Suprapubic skin (tissue), 4 donors: ENCODE measurements around the gene BAG5. TPM values are rescaled to one million over a fixed set of nuclear protein-coding genes. Genes with fewer than 3 reads are reported as not detected.
"Not testable (repeated sequence)": the region's sequence is repeated elsewhere in the genome, so short reads cannot be mapped to it uniquely, and the experiment has no call there.

ENCODE experiments used
- DNase-seq, 2 donors: peaks; one replicate each; pipeline ENCODE4 v3.0.0-alpha.2; 2019; ENCODE audit warnings: low spot score in 2 of 2
- H3K27ac ChIP-seq: fragments of 200-600 bp; sonication (generic); one replicate; pipeline ENCODE4 v1.5.1; 2019
- H3K27me3 ChIP-seq: fragments of 200-600 bp; sonication (generic); one replicate; pipeline ENCODE4 v1.5.1; 2019
- H3K36me3 ChIP-seq: fragments of 200-600 bp; sonication (generic); one replicate; pipeline ENCODE4 v1.5.1; 2019
- H3K4me1 ChIP-seq: fragments of 200-600 bp; sonication (generic); one replicate; pipeline ENCODE4 v1.5.1; 2019
- H3K4me3 ChIP-seq: fragments of 200-600 bp; sonication (generic); one replicate; pipeline ENCODE4 v1.5.1; 2019; ENCODE audit warnings: mild to moderate bottlenecking
- H3K9me3 ChIP-seq: fragments of 200-600 bp; sonication (generic); one replicate; pipeline ENCODE4 v1.5.1; 2019
- EP300 ChIP-seq: sonication (generic); formaldehyde crosslinking; IDR thresholded peaks from one replicate; pipeline ENCODE4 v1.6.1; 2017; ENCODE audit warnings: antibody characterized with exemption
- POLR2A ChIP-seq, 2 donors: fragments of 450-650 bp; IDR thresholded peaks; one replicate each; pipeline ENCODE4 v1.6.1; 2017; ENCODE audit warnings: antibody characterized with exemption in 2 of 2, mild to moderate bottlenecking in 2 of 2, moderate library complexity in 2 of 2
- POLR2AphosphoS5 ChIP-seq, 3 donors: sonication (generic); formaldehyde crosslinking; IDR thresholded peaks; one replicate each; pipeline ENCODE4 v1.6.1; 2017; ENCODE audit warnings: antibody characterized with exemption in 3 of 3
- WGBS: methylation state at CpG from one replicate; pipeline ENCODE4 v1.1.5; 2018; 5-methylcytosine and 5-hydroxymethylcytosine counted together
- total RNA-seq, 4 donors: library from RNA; depleted of rRNA; stranded (reverse); fragments of >200 nt; gene quantifications; one replicate each; pipeline ENCODE4 v1.1.0, GENCODE V29; 2016
- TF ChIP-seq, protein P1 (sequence below), 2 donors: fragments of 200-600 bp in 1 of 2; fragments of 450-650 bp in 1 of 2; sonication (generic) in 1 of 2; IDR thresholded peaks; one replicate each; pipeline ENCODE4 v1.5.1; 2016 to 2019; ENCODE audit warnings: antibody characterized with exemption in 2 of 2, mild to moderate bottlenecking in 1 of 2, moderate library complexity in 1 of 2

The BAG5 gene
- total RNA-seq, 4 donors from 2014 or later = 30.2 to 55.1 (median 39.9) TPM

DNA sequence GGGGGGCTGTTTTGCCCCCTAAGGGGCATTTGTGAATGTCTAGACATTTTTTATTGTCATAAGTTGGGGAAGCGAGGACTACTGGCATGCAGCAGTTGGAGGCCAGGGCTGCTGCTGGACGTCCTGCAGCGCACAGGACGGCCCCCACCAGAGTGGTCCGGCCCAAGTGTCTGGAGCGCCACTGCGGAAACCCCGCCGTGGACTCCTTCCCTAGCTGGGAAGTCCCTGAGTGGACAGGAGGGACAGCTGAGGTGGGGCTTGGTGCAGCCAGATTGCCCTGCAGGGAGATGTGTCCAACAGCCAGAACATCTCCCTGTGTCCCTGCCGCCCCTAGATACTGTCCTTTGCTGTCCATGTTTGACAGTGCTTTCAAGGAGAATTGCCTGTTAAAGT lies 45.3 kb downstream of the BAG5 start:
- H3K4me1 ChIP-seq = peaks cover 93% of the 10 kb centered on the region
- H3K4me3 ChIP-seq = no peak overlapping the region
- TF ChIP-seq, protein P1, sequence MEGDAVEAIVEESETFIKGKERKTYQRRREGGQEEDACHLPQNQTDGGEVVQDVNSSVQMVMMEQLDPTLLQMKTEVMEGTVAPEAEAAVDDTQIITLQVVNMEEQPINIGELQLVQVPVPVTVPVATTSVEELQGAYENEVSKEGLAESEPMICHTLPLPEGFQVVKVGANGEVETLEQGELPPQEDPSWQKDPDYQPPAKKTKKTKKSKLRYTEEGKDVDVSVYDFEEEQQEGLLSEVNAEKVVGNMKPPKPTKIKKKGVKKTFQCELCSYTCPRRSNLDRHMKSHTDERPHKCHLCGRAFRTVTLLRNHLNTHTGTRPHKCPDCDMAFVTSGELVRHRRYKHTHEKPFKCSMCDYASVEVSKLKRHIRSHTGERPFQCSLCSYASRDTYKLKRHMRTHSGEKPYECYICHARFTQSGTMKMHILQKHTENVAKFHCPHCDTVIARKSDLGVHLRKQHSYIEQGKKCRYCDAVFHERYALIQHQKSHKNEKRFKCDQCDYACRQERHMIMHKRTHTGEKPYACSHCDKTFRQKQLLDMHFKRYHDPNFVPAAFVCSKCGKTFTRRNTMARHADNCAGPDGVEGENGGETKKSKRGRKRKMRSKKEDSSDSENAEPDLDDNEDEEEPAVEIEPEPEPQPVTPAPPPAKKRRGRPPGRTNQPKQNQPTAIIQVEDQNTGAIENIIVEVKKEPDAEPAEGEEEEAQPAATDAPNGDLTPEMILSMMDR (IDR thresholded peaks at IDR 0.05) = no peak
- TF ChIP-seq EP300 (no peak), POLR2AphosphoS5 (IDR thresholded peaks at IDR 0.05) (no peak), POLR2A (IDR thresholded peaks at IDR 0.05) (no peak)
- 87% methylated on average over 10 of the region's 10 CpGs for WGBS
- H3K9me3 ChIP-seq = no peaks in the 10 kb centered on the region
- DNase-seq = no peak
- H3K27ac ChIP-seq = no peak overlapping the region
- H3K27me3 ChIP-seq = peaks cover 5% of the 10 kb centered on the region
- H3K36me3 ChIP-seq = no peaks in the 10 kb centered on the region

GRCh38 chr14:103516426-103517173 lies 45.9 kb downstream of the BAG5 start:
- no peaks in the 10 kb centered on the region for H3K9me3 ChIP-seq
- no peaks in the 10 kb centered on the region for H3K27me3 ChIP-seq
- peak overlapping the region; percentile 16 for H3K27ac ChIP-seq
- DNase-seq = no peak
- peaks cover 88% of the 10 kb centered on the region for H3K4me1 ChIP-seq
- WGBS = 49% methylated on average over 10 of the region's 10 CpGs
- no peaks in the 10 kb centered on the region for H3K36me3 ChIP-seq
- H3K4me3 ChIP-seq = no peak overlapping the region
- TF ChIP-seq, protein P1 (IDR thresholded peaks at IDR 0.05) = no peak
- TF ChIP-seq POLR2A (IDR thresholded peaks at IDR 0.05) (no peak), EP300 (no peak), POLR2AphosphoS5 (IDR thresholded peaks at IDR 0.05) (no peak)

- Histone ChIP-seq H3K36me3 (peaks cover 5% of the 10 kb centered on the region), H3K9me3 (no peaks in the 10 kb centered on the region), H3K4me3 (no peak overlapping the region), H3K27ac (no peak overlapping the region), H3K27me3 (no peaks in the 10 kb centered on the region), H3K4me1 (peaks cover 70% of the 10 kb centered on the region)
- no peak for TF ChIP-seq POLR2AphosphoS5 (IDR thresholded peaks at IDR 0.05)
- TF ChIP-seq, protein P1 (IDR thresholded peaks at IDR 0.05) = no peak
- TF ChIP-seq POLR2A (IDR thresholded peaks at IDR 0.05) = no peak
- TF ChIP-seq EP300 = no peak
- peak in 1 of 2 donors; percentile 58 for DNase-seq
- 57% methylated on average over 12 of the region's 18 CpGs for WGBS
These were observed 47.6 kb downstream of the BAG5 start for GRCh38 chr14:103514596-103515421.

DNA sequence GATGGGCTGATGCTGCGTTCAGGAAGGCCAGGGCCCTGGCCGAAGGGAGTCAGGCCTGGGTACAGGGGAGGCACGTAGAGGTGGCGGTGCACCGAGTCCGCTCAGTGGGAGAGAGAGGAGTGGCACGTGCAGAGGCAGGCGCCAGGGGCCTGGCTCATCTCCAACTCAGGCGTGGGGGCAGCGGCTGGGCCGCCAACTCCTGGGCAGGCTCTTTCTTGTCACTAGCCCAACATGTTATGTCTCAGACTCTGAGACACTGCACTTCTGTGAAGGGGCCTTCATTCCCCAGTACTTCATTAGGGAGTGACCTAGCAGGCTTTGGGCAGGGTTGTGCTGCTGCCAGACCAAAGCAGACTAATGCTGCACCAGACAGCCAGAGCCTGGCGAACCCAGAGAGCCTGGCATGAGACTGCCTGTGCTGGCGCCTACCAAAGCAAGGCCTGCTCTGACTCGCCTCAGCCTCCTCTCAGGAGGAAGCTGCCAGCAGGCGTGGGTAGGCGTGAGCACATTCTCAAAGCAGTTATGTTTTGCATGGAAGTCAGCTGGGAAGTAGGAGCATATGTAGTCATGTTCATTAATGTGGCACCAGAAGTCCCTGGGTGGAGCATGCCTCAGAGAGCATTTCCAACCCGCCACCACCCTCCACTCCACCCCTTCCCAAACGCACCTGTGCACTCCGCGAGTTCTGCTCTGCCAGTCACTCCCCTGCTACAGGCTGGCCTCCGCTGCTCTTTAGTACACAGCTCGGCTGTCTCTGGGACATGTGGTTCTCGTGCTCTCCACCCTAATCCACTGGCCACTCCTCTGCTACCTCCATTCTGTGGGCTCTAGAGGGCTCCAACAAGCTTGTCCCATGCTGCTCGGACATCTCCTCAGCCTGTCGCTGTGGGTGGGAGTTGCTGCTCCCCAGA lies 49.5 kb downstream of the BAG5 start:
- Histone ChIP-seq H3K9me3 (no peaks in the 10 kb centered on the region), H3K27me3 (no peaks in the 10 kb centered on the region), H3K27ac (peak overlapping the region; percentile 82), H3K4me3 (no peak overlapping the region), H3K36me3 (peaks cover 14% of the 10 kb centered on the region), H3K4me1 (peaks cover 51% of the 10 kb centered on the region)
- peak; percentile 79 to 81 for DNase-seq
- 35% methylated on average over 19 of the region's 25 CpGs for WGBS
- TF ChIP-seq, protein P1 (IDR thresholded peaks at IDR 0.05) = no peak
- peak in 2 of 3 donors; percentile 55 to 89 for TF ChIP-seq POLR2AphosphoS5 (IDR thresholded peaks at IDR 0.05)

GRCh38 chr14:103512180-103512579 lies 50.3 kb downstream of the BAG5 start:
- not testable (repeated sequence) for H3K9me3 ChIP-seq, H3K4me3 ChIP-seq, H3K27me3 ChIP-seq
- Histone ChIP-seq H3K27ac (peak overlapping the region; percentile 82), H3K4me1 (peaks cover 43% of the 10 kb centered on the region), H3K36me3 (peaks cover 19% of the 10 kb centered on the region)
- DNase-seq = peak in 1 of 2 donors; percentile 59
- WGBS = 89% methylated on average over 5 of the region's 8 CpGs
